UCSD-AML1 (cell line): ENCODE data around the gene GPR107.

Source experiments
- DNase-seq: peaks from one replicate; lab custom pipeline; 2025; ENCODE audit not compliant: unreplicated experiment; lab: John Stamatoyannopoulos, UW

GPR107 gene

DNA sequence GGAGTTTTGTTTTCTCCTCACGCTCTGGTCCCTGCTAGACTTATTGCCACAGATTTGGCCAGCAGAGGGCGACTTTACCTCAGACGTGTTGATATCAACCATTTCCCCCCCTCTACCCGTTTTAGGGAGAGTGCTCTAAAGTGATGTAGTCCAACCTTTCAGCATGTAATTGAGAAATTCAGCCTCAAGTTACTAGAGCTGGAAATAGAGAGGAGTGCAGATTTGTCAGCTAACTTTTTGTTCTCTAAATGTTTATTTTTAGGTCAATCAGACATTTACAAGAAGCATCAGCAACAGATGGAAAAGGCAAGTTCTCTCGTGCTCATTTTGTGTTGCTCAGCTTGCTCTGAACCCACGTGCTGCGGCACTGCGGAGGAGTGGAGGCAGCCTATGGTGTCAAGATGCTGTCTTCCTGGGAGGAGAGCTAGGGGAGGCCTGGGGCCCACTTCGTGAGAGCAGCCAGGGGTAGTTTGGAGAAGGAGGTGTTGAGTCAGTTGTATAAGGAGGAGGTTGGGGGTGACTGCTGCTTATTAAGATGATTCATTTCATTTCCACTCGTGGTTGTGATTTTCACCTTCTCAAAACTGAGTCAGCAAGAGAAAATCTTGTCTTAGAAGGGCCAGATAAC is 53.6 kb downstream of the GPR107 start:
- DNase-seq = peak; percentile 63

DNA sequence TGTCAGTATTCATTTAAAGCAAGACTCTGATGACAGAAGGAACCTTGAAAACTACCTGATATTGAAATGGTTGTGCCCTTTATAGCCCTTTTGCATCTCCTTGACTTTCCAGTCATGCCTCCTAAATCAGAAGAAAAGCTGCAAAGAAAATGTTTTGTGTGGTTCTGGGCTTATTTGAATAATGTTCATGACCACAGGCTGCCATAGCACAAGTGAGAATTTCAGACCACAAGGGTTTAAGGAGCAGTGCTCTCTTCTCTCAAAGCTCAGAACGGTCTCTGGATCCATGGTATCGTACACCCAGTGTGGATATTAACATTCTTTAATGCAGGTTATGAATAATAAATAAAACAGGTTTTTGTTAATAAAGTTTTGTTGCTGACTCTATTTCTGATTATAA is 54.2 kb downstream of the GPR107 start:
- DNase-seq = no peak

DNA sequence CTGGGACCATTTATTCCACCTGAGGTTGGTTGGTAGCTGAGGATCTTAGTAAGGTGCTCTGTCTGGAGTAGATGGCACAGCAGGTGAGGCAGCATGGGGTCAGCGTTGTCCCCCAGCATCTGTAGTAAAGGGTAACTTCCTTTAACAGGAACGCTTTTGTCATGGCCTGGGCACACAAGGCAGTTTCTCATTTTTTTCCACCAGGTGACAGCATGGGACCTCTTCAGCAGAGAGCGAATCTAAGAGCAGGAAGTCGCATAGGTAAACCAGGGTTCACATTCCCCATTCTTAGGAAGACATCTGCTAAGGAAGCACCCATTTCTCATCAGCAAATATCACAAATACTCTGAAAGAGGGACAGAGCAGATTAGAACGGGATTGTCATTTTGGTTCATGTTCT is 56.5 kb downstream of the GPR107 start:
- DNase-seq = no peak

DNA sequence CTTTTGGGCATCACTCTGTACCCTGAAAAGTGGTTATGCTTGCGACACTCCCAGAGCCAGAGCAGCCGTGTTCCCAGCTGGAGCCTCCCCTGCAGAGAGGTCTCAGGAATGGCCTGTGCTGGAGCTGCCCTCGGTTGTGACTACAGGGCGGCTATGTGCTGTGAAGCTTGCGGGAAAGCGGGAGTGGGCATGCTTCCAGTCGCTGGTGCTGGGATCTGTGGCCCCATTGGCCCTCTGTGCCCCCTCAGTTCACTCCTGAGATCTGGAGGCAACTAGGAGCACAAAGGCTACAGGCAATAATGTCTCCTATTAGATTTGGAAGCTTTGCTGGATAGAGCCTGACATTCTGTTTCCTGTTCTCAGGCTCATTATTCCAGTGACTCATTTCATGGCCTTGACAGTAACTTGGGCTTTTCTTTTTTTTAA is 56.9 kb downstream of the GPR107 start:
- DNase-seq = no peak

DNA sequence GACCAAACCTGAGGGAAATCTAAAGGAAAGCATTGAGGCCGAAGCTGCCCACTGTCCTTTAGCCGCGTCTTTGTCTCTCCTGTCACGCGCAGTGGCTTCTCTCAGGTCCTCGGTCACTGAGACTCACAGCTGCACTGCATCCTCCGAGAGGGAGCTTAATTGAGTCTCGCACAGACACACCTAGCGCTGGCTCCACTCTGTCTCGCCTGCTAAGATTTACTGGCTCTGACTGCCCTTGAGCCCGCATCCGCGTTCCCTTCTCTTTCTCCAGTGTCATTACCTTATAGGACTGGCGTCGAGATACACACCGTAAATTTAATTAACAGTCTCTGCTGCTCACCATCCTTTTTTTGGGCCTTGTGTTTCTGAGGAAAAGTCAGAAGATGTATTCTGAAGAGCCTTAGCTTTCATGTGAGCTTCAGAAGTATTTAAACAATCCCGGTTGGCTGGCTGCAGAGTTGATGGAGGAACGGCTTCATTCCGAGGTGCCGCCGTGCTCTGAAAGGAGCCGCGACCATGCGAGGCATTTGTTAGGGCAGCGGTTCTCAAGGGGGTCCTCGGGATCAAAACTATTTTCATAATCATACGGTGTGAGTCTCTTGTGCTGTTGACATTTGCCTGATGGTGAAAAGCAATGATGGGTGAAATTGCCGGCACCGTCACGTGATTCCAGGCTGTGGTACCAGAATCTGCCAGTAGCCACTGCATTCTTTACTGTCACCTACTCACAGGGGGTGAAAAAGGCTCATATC is 58.3 kb downstream of the GPR107 start:
- no peak for DNase-seq

DNA sequence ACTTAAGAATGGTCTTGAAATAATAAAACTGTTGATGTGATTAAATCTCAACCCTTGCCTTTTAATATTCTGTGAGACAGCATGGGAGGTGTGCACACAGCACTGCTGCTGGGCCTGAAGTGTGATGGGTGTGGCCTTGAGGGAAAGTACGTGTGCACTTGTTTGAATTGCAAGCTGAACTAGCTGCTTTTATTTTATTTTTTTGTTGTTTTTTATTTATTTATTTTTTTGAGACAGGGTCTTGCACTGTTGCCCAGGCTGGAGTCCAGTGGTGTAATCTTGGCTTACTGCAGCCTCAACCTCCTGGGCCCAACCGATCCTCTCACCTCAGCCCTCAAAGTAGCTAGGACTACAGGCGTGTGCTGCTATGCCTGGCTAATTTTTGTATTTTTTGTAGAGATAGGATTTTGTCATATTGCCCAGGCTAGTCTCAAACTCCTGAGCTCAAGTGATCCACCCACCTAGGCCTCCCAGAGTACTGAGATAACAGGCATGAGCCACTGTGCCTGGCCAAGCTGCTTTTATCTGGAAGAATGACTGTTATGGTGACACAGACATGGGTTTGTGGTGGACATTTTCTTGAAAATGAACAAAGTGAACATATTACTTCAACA is 58.9 kb downstream of the GPR107 start:
- DNase-seq = no peak

DNA sequence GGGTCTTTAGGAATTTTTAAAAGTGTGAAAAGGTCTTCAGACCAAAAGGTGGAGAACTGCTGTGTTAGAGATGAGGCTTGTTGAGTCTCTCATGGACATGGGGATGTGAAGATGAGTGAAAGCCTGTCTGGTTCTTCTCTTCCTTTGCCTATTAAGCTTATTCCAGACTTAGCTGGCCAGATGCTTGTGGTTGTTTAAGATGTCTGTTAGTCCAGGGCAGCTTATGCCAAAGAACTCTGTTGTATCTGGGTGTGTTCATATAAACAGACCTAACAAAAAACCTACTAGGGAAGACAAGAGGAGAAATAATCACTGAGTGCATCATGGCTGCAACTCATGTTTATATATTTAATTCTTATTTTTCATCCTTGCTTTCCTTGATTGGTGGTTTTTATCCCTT is 61.0 kb downstream of the GPR107 start:
- no peak for DNase-seq

DNA sequence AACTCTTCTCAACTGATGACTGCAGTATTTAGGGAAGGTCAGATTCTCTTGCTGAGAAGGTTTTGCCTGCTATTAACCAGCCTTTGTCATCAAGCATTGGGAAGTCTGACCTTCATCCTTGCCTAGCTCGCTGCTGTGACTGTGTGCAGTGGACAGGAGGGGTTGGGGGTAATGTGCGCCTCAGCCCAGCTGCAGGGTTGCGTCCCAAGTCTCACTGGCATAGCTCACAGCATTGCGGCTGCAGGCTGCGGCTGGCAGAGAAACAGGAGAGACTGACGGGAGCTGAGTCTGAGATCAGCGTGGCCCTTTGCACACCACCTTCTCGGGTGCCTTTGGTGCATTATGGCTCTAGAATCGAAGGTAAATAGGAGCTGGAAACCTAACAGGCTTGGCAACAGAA is 62.6 kb downstream of the GPR107 start:
- no peak for DNase-seq

DNA sequence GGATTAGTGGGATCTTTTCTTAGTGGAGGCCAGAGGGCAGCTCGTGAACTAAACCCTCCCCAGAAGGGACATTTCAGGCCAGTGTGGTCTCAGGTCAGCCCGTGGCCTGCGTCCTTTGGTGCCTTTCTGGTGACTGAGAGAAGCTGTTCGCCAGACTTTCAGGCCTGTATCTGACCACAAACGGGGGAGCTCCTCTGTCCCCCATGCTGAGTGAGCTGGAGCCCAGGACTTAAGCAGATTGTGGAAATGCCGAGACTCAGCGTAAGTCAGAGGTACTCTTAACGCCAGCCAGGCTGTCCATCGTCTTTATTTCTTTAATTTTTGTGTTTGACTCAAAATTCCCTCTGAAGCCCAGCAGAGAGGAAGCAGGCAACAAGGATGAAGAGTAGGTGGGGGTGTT is 63.7 kb downstream of the GPR107 start:
- DNase-seq = no peak

DNA sequence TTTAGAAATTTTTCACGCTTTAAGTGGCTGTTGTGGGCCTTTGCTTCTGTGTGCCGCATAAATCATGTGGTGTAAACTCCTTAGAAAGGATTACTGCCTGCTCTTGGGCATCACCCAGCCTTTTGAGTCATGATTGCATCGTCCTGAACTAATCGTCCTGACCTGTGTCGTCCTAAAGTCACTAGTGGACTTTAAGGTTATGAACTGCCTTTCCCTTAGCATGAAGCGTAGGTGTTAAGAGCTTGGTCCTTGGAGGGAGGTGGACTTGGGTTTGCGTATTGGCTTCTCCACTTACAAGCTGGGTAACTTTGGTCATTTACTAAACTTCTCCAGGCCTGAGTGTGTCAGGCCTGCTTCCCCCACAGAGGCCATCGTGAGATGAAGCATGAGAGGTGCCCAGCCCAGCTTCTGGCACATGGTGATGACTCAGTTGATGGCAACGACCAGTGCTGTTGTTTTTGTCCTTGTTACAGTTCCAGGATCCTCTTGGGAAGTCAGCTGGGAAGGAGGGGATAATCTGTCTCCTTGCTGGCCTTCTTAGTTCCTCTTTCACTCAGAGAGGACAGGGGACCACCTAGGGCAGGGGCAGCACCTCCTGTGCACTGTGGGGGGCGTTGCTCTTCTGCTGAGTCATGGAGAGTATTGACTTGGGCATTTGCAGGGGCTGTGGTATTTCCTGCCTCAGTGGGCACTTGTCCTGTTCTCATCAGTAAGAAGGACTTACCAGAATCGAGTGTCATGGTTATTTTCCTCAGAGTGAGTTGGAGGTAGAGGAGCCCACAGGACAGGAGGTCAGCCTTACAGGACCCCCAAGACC is 64.3 kb downstream of the GPR107 start:
- DNase-seq = no peak

DNA sequence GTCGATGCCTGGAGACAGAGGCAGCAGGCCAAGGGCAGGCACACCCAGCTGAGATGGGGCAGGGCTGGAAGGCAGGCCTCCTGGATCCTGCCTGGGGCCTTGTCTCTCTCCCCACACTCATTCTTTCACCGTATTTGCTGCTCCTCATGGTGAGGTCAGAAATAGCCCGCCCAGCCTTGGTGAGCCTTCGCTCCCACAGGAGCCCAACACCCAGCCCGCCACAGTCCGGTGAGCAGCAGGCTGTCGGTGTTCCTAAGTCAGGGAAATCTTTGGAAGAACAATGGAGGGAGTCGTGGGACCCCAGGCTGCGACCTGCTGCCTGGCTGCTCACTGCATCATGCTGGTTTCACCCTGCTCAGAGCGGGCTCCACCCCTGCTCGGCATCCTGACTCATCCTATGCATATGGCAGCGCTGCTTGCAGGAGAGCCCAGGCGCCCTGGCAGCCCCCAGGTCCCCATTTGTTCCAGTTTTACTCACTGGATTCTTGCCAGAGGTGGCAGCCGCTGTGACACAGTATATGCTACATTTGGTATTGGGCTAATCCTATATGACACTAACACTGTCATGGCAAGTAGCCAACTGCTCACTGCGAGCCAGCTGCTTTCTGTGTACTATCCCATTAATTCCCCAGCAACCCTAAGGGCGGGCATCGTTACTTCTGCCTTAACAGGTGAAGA is 65.3 kb downstream of the GPR107 start:
- DNase-seq = no peak

DNA sequence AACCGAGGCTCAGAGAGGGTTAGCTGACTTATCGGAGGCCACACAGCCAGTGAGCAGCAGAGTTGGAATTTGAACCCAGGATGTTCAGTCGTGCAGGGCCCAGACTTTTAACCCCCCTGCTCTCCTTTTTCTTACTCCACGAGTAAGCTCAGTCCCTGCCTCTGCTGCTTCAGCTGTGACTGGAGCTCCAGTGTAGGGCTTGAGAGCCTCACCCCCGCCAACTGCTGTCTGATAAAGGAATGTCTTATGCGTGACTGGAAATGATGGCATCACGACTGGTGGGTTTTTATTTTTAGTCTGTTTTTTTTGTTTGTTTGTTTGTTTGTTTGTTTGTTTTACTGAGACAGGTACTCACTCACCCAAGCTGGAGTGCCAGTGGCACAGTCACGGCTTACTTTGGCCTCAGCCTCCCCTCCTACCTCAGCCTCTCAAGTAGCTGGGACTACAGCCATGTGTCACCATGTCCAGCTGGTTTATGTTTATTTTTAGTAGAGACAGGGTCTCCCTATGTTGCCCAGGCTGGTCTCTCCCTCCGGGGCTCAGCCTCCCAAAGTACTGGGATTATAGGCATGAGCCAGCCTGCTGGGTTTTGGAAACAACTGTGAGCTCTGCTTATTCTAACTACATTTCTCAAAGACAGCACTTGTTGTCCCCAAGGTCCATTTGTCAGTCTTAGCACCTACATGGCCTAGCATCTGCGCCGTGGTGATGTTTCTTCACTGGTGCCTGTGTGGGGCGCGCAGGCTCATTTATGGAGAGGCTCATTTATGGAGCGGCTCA is 66.0 kb downstream of the GPR107 start:
- no peak for DNase-seq

DNA sequence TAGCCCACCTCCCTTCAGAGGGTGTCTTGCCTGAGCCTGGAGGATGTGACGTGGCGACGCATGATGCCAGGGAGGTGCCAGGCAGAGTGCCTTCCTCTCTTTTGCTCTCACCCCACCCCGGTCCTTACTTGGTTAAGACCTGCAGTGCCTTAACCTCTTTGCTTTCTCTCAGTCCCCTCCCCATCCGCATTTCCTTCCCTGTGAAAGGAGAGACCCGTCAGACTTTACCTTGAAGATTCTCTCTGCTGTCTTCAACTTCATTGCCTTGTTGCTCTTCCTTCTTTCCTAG is 66.5 kb downstream of the GPR107 start:
- DNase-seq = no peak

DNA sequence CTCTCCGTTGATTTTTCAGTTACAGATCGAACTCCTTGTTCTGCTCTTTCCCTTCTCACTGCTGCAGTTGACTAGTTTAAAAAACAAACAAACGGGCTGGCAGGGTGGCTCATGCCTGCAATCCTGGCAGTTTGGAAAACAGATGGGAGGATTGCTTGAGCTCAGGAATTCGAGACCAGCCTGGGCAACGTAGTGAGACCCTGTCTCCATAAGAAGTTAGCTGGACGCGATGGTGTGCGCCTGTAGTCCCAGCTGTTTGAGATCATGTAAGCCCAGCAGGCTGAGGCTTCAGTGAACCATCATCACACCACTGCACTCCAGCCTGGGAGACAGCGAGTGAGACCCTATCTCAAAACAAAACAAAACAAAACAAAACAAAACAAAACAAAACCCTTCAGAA is 67.1 kb downstream of the GPR107 start:
- no peak for DNase-seq

DNA sequence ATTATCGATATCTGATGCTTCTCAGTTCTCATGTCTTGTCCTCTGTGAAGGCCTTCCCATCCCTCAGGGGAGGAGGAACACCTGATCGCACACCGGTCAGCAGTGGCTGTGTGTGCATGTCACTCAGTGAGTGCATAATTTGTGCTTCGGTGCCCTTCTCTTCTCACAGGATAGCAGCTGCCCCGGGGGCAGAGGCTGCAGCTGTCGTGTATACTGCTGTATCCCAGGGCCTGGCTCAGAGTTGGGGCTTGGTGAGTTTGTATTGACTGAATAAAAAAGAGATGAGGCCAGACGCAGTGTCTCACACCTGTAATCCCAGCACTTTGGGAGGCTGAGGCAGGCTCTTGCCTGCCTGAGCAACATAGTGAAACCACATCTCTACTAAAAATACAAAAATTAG is 68.8 kb downstream of the GPR107 start:
- DNase-seq = no peak

DNA sequence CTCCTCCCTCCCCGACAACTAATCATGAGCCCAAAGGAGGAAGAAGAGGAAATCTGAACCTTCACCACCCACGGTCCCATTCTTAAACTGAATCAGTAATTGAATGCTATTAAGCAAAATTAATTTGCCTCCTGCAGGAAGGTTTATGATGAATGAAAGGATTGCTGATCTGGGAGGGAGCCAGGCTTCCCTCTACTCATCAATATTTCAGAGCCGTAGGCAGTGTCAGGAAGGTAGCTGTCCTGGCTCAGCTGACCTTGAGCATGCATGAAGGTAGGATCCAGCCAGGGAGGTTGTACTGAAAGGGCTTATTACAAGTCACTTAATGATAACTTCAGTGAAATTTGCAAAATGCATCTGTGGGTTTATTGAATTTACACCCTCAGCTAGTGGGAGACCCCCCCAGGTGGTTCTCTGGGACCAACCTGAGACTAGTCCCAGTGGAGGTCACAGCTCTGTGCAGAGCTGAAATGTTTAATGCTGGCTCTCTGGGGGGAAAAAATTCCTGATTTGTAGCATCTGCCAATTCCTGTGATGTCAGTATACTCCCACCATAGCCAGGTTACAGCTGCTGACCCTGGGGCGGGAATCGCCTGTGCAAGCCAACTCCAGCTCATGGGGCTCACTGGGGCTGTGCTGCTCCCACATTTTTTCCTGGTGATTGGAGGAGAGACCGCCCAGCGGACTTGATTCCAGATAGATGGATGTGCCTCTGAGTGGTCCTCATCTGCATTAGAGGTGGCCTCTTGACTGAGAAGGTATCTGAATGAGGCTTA is 70.6 kb downstream of the GPR107 start:
- DNase-seq = no peak

DNA sequence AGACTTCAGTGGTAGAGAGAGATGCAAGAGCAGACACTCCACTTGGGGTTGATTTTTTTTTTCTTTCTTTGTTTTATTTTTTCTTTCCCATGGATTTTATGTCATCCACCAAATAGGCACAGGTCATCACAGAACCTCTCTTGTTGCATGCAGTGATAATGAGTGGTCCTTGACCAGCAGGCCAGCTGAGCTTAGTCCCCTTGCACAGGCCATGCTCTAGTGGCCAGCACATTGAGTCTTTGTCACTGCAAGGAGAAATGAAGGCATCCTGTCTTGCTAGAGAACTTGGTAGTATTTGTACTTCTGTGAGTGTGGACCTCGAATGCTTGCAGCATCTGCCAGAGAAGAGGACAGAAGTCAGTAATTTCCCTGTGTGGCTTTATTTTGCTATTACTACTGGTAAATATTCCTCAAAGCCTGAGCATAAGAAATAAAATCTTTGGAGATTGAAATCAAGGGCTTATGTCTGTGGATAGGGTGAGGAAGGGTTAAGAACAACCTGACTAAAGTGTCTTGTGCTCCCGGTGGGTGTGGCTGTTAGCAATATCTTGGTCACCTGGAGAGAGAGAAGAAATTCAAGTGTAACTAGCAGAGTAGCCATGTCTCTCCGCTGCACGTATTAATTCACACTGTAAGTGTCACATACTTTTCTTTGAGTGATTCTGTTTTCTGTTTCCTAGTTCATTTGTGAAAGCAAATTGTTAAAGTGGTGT is 73.2 kb downstream of the GPR107 start:
- no peak for DNase-seq

DNA sequence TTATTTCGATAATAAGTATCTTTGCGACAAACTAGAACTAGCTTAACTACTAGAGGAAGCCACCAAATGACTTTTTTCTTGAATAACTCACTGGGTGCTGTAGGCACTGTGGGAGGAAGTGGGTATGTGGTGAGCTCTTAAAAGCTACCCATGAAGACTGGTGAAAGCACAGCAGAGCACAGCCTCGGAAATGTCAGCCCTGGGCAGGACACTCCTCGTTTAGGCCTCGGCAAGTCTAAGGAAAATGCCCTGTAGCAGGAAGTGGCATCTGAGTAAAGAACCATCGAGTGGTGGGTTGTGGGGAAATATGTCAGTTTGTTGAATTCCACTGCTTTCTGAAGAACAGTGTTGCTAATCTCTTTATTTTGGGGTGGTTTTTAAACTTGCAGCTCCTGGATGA is 74.5 kb downstream of the GPR107 start:
- DNase-seq = peak; percentile 69
